ENCODE data around the gene TENT4A. TPM values are rescaled to one million over a fixed set of nuclear protein-coding genes. Genes with fewer than 3 reads are reported as not detected.

Gene TENT4A
- total RNA-seq, 1 donor from 2014 or later, result 21.6 TPM

DNA sequence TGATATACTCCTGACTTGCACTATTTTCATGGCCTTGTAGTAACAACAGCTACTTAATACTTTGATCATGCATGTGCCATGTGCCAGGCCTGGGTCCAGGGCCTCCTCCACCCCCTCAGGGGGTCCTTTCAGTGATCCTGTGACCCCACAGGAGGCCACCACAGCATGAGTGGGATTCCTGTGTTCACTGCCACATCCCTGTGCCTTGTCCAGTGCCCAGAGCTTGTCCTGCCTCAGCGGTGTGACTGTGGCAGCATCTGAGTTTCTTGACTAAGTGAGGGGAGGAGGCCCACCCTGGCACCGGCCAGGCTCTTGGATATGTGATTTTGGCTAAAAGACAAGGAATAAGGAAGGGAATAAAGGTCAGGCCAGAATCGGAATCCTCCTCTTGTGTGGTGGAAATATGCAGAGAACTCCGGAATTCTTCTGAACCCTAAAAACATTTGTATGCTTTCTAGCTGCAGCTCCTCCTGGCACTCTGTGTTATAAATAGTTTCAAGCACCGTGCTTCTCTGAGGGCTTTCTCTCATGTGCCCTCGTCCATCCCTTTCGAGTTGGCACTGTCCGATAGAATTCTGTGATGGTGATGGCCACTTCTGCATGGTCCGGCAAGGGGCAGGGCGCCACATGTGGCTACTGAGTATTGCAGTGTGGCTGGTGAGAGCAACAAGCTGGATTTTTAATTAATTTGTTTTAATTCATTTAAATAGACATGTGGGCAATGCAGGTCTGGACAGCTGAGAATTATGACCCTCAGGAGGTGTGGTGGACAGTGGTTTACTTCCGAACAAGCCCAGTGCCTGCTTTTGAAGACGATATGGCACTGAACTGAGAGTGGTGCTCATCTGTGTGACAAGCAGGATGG lies 31.8 kb downstream of the TENT4A start:
- DNase-seq (ENCODE audit: extremely low spot score, unreplicated experiment), result no peak
- H3K4me1 Mint-ChIP-seq (ENCODE audit: unreplicated experiment), result peaks cover 3% of the 10 kb centered on the region
- no peak overlapping the region for H3K27ac Mint-ChIP-seq (ENCODE audit: unreplicated experiment)
- no peak overlapping the region for H3K4me3 Mint-ChIP-seq (ENCODE audit: unreplicated experiment)
- H3K27me3 Mint-ChIP-seq (ENCODE audit: unreplicated experiment), result no peaks in the 10 kb centered on the region
- TF ChIP-seq, protein P1, sequence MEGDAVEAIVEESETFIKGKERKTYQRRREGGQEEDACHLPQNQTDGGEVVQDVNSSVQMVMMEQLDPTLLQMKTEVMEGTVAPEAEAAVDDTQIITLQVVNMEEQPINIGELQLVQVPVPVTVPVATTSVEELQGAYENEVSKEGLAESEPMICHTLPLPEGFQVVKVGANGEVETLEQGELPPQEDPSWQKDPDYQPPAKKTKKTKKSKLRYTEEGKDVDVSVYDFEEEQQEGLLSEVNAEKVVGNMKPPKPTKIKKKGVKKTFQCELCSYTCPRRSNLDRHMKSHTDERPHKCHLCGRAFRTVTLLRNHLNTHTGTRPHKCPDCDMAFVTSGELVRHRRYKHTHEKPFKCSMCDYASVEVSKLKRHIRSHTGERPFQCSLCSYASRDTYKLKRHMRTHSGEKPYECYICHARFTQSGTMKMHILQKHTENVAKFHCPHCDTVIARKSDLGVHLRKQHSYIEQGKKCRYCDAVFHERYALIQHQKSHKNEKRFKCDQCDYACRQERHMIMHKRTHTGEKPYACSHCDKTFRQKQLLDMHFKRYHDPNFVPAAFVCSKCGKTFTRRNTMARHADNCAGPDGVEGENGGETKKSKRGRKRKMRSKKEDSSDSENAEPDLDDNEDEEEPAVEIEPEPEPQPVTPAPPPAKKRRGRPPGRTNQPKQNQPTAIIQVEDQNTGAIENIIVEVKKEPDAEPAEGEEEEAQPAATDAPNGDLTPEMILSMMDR (IDR thresholded peaks at IDR 0.05), result no peak
- peaks cover 28% of the 10 kb centered on the region for H3K36me3 Mint-ChIP-seq (ENCODE audit: unreplicated experiment)
- H3K9me3 Mint-ChIP-seq (ENCODE audit: unreplicated experiment), result no peaks in the 10 kb centered on the region

DNA sequence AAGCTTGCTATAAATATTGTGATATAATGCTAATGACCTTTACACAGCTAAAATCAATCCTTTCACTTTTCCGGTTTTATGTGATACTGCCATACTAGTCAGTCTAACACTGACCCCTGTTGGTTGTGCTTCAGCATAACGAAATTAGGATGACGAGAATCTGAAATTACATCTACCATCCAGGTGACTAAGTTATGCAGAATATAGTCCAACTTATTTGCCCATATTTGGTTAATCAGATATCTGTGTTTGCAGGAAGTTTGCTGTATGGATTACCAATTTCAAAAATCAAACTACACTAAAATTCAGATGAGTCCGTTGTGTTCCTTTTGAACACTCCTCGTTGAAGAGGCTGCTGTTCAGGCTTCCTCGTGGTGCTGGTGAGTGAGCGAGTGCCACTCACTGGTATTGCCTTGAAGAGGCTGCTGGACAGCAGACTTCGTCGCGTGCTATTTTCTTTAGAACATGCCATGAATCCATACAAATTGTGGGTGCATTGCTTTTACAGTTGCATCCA lies 32.5 kb downstream of the TENT4A start:
- H3K27ac Mint-ChIP-seq (ENCODE audit: unreplicated experiment), result no peak overlapping the region
- H3K4me3 Mint-ChIP-seq (ENCODE audit: unreplicated experiment), result no peak overlapping the region
- peaks cover 25% of the 10 kb centered on the region for H3K36me3 Mint-ChIP-seq (ENCODE audit: unreplicated experiment)
- H3K27me3 Mint-ChIP-seq (ENCODE audit: unreplicated experiment), result no peaks in the 10 kb centered on the region
- TF ChIP-seq, protein P1 (IDR thresholded peaks at IDR 0.05), result peak; percentile 83
- DNase-seq (ENCODE audit: extremely low spot score, unreplicated experiment), result no peak
- H3K4me1 Mint-ChIP-seq (ENCODE audit: unreplicated experiment), result peaks cover 3% of the 10 kb centered on the region
- H3K9me3 Mint-ChIP-seq (ENCODE audit: unreplicated experiment), result no peaks in the 10 kb centered on the region

DNA sequence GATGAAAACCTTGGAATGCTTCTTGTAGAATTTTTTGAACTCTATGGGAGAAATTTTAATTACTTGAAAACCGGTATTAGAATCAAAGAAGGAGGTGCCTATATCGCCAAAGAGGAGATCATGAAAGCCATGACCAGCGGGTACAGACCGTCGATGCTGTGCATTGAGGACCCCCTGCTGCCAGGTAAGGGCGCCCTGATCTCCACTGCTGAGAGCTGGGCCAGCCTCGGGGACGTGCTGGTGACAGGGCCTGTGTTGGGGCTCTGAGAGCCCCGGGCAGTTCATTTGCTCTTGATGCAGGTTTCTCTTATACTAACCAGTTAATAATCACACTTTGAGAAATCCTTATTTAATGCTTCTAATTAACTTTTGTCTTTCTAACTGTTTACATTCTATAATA lies 33.0 kb downstream of the TENT4A start:
- Mint-ChIP-seq H3K4me1 (ENCODE audit: unreplicated experiment) (peaks cover 3% of the 10 kb centered on the region), H3K9me3 (ENCODE audit: unreplicated experiment) (no peaks in the 10 kb centered on the region), H3K36me3 (ENCODE audit: unreplicated experiment) (peaks cover 26% of the 10 kb centered on the region), H3K27ac (ENCODE audit: unreplicated experiment) (no peak overlapping the region), H3K27me3 (ENCODE audit: unreplicated experiment) (no peaks in the 10 kb centered on the region), H3K4me3 (ENCODE audit: unreplicated experiment) (no peak overlapping the region)
- no peak for DNase-seq (ENCODE audit: extremely low spot score, unreplicated experiment)
- TF ChIP-seq, protein P1 (IDR thresholded peaks at IDR 0.05), result no peak

DNA sequence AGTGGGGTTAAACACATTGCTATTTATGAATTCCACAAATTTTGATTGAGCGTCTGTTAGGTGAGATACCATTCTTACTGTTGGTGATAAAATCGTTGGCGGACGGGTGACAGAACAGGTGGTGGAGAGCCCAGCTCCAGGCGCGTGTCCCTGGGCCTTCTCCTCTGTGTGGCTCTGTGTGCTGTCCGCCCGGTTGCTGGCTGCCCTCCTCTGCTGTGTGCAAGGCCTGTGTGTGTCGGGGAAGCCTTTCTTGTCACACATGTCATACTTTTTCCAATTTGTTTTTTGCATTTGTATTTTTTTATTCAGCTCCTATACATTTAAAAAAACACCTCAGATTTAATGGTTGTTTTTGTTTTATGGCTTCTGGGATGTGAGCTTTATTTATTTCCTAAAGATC lies 33.9 kb downstream of the TENT4A start:
- no peaks in the 10 kb centered on the region for H3K27me3 Mint-ChIP-seq (ENCODE audit: unreplicated experiment)
- no peak overlapping the region for H3K27ac Mint-ChIP-seq (ENCODE audit: unreplicated experiment)
- no peak for DNase-seq (ENCODE audit: extremely low spot score, unreplicated experiment)
- peaks cover 32% of the 10 kb centered on the region for H3K36me3 Mint-ChIP-seq (ENCODE audit: unreplicated experiment)
- no peak overlapping the region for H3K4me3 Mint-ChIP-seq (ENCODE audit: unreplicated experiment)
- H3K4me1 Mint-ChIP-seq (ENCODE audit: unreplicated experiment), result peaks cover 3% of the 10 kb centered on the region
- TF ChIP-seq, protein P1 (IDR thresholded peaks at IDR 0.05), result no peak
- no peaks in the 10 kb centered on the region for H3K9me3 Mint-ChIP-seq (ENCODE audit: unreplicated experiment)

DNA sequence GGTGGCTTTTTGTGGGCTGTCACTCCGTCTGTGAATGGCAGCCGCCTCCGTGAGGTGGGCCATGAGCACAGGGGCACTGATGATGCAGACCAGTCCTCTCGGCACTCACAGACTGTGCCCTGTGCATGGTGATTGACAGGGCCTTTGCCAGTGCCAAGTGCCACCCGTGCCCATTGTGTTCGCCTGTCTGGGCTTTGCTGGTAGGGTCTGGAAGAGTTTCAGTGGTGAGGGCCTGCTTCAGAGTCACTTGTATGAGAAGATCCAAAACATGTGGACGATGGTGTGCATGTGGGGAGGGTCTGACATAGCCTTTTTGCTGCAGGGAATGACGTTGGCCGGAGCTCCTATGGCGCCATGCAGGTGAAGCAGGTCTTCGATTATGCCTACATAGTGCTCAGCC lies 34.9 kb downstream of the TENT4A start:
- no peak overlapping the region for H3K4me3 Mint-ChIP-seq (ENCODE audit: unreplicated experiment)
- peaks cover 2% of the 10 kb centered on the region for H3K4me1 Mint-ChIP-seq (ENCODE audit: unreplicated experiment)
- H3K27ac Mint-ChIP-seq (ENCODE audit: unreplicated experiment), result no peak overlapping the region
- H3K27me3 Mint-ChIP-seq (ENCODE audit: unreplicated experiment), result no peaks in the 10 kb centered on the region
- peaks cover 38% of the 10 kb centered on the region for H3K36me3 Mint-ChIP-seq (ENCODE audit: unreplicated experiment)
- H3K9me3 Mint-ChIP-seq (ENCODE audit: unreplicated experiment), result no peaks in the 10 kb centered on the region
- TF ChIP-seq, protein P1 (IDR thresholded peaks at IDR 0.05), result no peak
- no peak for DNase-seq (ENCODE audit: extremely low spot score, unreplicated experiment)

All from osteocyte (in vitro differentiated cells).